ENCODE results near the gene BIRC6.

The BIRC6 gene

DNA sequence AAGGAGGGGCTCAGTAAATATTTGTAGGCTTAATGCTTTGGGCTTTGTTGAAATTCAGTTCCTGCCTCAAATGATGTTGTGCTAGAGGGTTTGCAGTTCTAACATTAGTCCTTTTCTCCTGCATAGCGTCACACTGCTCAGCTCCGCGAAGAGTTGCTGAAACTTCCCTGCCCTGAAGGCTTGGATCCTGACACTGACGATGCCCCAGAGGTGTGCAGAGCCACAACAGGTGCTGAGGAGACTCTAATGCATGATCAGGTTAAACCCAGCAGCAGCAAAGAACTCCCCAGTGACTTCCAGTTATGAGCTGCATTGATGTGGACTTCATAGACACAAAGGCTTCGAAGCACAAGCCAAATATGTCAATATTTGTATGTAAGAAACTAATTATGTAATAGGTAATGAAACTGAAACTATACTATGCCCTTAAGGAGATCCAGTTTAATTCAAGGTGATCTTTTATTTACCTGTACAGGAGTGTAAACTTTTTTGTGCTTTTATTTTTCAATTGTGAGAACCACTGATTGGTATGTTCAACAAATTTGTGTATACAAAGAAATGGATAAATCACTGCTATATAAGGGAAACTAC lies 260.9 kb downstream of the BIRC6 start:
- no peak overlapping the region for H3K9ac ChIP-seq (ENCODE audit: low read length in 5 of 5)
- no peaks in the 10 kb centered on the region for H3K27me3 ChIP-seq (ENCODE audit: control insufficient read depth in 5 of 5, insufficient read depth in 4 of 5, low read length in 5 of 5)
- no peak overlapping the region for H3K4me3 ChIP-seq (ENCODE audit: low read depth in 1 of 5, low read length in 5 of 5)
- peaks cover 27 to 54% (median 41%) of the 10 kb centered on the region in 5 donors for H3K36me3 ChIP-seq (ENCODE audit: control insufficient read depth in 5 of 5, insufficient read depth in 5 of 5, low read length in 5 of 5)
- no peak overlapping the region for H3K27ac ChIP-seq (ENCODE audit: low read depth, low read length)
- no peaks in the 10 kb centered on the region for H3K9me3 ChIP-seq (ENCODE audit: control insufficient read depth in 5 of 5, low read length in 5 of 5)
- H3K4me1 ChIP-seq (ENCODE audit: control insufficient read depth in 5 of 5, insufficient read depth in 5 of 5, low read length in 5 of 5), result peaks cover 0 to 7% (median 5%) of the 10 kb centered on the region in 5 donors

DNA sequence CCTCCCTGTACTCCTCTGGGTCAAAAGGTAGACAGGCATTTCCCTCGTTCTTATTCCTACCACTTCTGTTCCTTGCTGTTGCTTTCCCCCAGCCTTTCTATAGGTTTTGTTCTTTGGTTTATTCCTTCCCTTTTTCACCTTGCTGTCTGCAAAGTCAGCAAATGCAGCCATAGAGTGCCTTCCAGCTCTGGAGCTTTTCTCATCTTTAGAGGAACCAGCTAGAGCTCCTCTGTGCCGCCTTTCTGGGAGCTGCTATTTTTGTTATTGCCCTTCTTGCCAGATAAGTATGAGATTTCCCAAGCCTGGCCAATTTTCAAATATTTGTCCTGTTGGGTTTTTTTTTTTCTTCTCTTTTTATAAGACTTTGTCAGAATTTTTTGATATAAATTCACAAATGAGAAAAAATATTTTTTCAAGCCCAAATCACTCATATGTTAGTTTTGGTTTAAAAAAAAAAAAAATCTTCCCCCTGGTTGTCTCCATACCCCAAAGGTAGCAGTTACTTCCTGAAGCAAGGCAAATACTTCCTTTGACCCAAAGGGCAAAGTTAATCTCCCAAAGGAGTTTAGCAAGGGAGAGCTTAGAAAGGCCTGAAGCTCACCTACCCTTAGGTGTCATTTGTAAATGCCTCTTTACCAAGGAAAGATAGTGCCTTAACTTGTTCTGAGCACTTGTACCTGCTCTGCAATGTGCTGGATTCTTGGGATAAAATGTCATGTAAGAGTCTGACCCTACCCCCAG lies 265.9 kb downstream of the BIRC6 start:
- peaks cover 4 to 21% (median 17%) of the 10 kb centered on the region in 5 donors for H3K36me3 ChIP-seq (ENCODE audit: control insufficient read depth in 5 of 5, insufficient read depth in 5 of 5, low read length in 5 of 5)
- peak overlapping the region in 1 of 5 donors; percentile 10 for H3K9ac ChIP-seq (ENCODE audit: low read length in 5 of 5)
- no peaks in the 10 kb centered on the region for H3K9me3 ChIP-seq (ENCODE audit: control insufficient read depth in 5 of 5, low read length in 5 of 5)
- no peak overlapping the region for H3K27ac ChIP-seq (ENCODE audit: low read depth, low read length)
- H3K4me3 ChIP-seq (ENCODE audit: low read depth in 1 of 5, low read length in 5 of 5), result no peak overlapping the region
- H3K27me3 ChIP-seq (ENCODE audit: control insufficient read depth in 5 of 5, insufficient read depth in 4 of 5, low read length in 5 of 5), result no peaks in the 10 kb centered on the region
- H3K4me1 ChIP-seq (ENCODE audit: control insufficient read depth in 5 of 5, insufficient read depth in 5 of 5, low read length in 5 of 5), result peaks cover 0 to 18% (median 16%) of the 10 kb centered on the region in 5 donors

DNA sequence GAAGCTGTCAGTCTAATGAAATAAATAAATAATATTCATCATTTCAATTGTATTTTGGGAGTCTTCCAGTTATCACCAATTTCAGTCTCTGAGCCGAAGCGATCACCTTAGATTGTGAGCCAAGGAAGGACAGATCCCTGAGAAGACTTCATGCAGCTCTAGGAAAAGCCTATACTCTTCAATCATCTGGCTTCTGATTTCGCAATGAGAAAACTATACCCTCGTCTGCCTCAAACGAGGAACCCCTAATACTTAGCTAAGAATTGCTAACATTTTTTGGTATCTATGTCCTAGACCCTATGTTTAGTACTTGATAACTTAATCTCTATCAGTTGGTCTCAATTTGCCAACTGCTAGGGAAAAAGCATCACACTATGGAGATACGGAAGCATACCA lies 266.5 kb downstream of the BIRC6 start:
- H3K9me3 ChIP-seq (ENCODE audit: control insufficient read depth in 5 of 5, low read length in 5 of 5), result no peaks in the 10 kb centered on the region
- H3K9ac ChIP-seq (ENCODE audit: low read length in 5 of 5), result no peak overlapping the region
- no peak overlapping the region for H3K27ac ChIP-seq (ENCODE audit: low read depth, low read length)
- H3K27me3 ChIP-seq (ENCODE audit: control insufficient read depth in 5 of 5, insufficient read depth in 4 of 5, low read length in 5 of 5), result no peaks in the 10 kb centered on the region
- no peak overlapping the region for H3K4me3 ChIP-seq (ENCODE audit: low read depth in 1 of 5, low read length in 5 of 5)
- H3K36me3 ChIP-seq (ENCODE audit: control insufficient read depth in 5 of 5, insufficient read depth in 5 of 5, low read length in 5 of 5), result peaks cover 2 to 19% (median 12%) of the 10 kb centered on the region in 5 donors
- peaks cover 2 to 22% (median 16%) of the 10 kb centered on the region in 5 donors for H3K4me1 ChIP-seq (ENCODE audit: control insufficient read depth in 5 of 5, insufficient read depth in 5 of 5, low read length in 5 of 5)

DNA sequence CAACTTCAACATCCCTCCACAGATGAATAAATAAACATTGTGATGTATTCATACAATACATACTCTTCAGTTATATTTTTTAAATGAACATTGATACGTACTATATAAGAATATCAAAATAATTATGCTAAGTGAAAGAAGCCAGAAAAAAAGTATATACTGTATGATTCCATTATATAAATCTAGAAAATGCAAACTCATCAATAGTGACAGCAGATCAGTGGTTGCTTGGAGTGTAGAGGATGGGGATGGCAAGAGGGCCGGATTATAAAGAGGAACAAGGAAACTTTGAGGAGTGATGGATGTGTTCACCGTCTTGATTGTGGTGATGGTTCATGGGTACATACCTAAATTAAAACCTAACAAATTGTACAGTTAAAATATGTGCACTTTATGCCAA lies 268.0 kb downstream of the BIRC6 start:
- Histone ChIP-seq H3K4me3 (ENCODE audit: low read depth in 1 of 5, low read length in 5 of 5) (no peak overlapping the region), H3K9me3 (ENCODE audit: control insufficient read depth in 5 of 5, low read length in 5 of 5) (no peaks in the 10 kb centered on the region), H3K27me3 (ENCODE audit: control insufficient read depth in 5 of 5, insufficient read depth in 4 of 5, low read length in 5 of 5) (no peaks in the 10 kb centered on the region), H3K9ac (ENCODE audit: low read length in 5 of 5) (no peak overlapping the region), H3K4me1 (ENCODE audit: control insufficient read depth in 5 of 5, insufficient read depth in 5 of 5, low read length in 5 of 5) (peaks cover 2 to 31% (median 23%) of the 10 kb centered on the region in 5 donors), H3K36me3 (ENCODE audit: control insufficient read depth in 5 of 5, insufficient read depth in 5 of 5, low read length in 5 of 5) (peaks cover 0 to 12% (median 5%) of the 10 kb centered on the region in 5 donors), H3K27ac (ENCODE audit: low read depth, low read length) (no peak overlapping the region)

DNA sequence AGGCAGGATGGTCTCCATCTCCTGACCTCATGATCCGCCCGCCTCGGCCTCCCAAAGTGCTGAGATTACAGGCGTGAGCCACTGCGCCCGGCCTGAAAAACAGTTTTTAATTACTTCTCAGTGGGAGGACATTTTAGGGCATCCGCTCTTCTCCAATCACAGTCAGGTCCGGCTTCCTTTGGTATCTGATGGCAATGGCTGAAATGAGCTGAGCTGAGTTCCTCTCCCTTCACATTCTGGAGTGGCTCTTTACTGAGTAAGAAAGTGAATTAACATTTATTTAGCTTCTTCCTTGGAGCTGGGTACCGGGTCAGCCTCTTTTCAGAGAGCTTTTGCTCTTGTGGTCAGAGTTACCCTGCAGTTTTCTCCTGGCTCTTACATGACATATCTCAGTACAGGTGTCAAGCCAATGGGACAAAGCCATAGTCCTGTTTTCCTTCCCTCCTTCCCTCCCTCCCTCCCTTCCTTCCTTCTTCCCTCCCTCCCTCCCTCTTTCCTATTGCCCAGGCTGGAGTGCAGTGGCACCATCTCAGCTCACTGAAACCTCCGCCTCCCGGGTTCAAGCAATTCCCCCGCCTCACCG lies 269.9 kb downstream of the BIRC6 start:
- no peak overlapping the region for H3K9ac ChIP-seq (ENCODE audit: low read length in 5 of 5)
- H3K4me1 ChIP-seq (ENCODE audit: control insufficient read depth in 5 of 5, insufficient read depth in 5 of 5, low read length in 5 of 5), result peaks cover 2 to 31% (median 24%) of the 10 kb centered on the region in 5 donors
- no peaks in the 10 kb centered on the region for H3K9me3 ChIP-seq (ENCODE audit: control insufficient read depth in 5 of 5, low read length in 5 of 5)
- H3K27ac ChIP-seq (ENCODE audit: low read depth, low read length), result no peak overlapping the region
- H3K36me3 ChIP-seq (ENCODE audit: control insufficient read depth in 5 of 5, insufficient read depth in 5 of 5, low read length in 5 of 5), result peaks cover 4 to 17% (median 8%) of the 10 kb centered on the region in 5 donors
- peak overlapping the region in 1 of 5 donors; percentile 93 for H3K4me3 ChIP-seq (ENCODE audit: low read depth in 1 of 5, low read length in 5 of 5)
- H3K27me3 ChIP-seq (ENCODE audit: control insufficient read depth in 5 of 5, insufficient read depth in 4 of 5, low read length in 5 of 5), result no peaks in the 10 kb centered on the region

DNA sequence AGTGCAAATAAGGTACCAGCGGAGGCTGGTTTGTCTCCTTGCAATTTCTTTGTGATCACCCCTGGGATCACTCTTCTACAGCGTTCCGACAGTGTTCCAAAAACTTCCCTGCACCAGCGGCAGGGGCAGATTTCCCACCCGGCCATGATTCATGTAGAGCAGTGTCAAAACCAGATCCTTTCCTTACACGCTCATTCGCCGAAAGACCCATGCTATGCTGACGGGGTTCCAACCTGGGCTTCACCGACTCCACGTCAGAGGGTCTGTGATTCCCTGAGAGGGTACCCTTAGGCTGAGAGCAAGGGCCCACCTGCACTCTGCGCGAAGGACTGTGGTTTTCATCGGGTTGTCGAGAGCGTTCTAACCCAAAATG lies 270.6 kb downstream of the BIRC6 start:
- peak overlapping the region; percentile 90 to 98 (median 93) for H3K4me3 ChIP-seq (ENCODE audit: low read depth in 1 of 5, low read length in 5 of 5)
- peaks cover 2 to 26% (median 24%) of the 10 kb centered on the region in 5 donors for H3K4me1 ChIP-seq (ENCODE audit: control insufficient read depth in 5 of 5, insufficient read depth in 5 of 5, low read length in 5 of 5)
- no peaks in the 10 kb centered on the region for H3K27me3 ChIP-seq (ENCODE audit: control insufficient read depth in 5 of 5, insufficient read depth in 4 of 5, low read length in 5 of 5)
- H3K36me3 ChIP-seq (ENCODE audit: control insufficient read depth in 5 of 5, insufficient read depth in 5 of 5, low read length in 5 of 5), result peaks cover 4 to 11% (median 6%) of the 10 kb centered on the region in 5 donors
- peak overlapping the region; percentile 35 for H3K27ac ChIP-seq (ENCODE audit: low read depth, low read length)
- H3K9ac ChIP-seq (ENCODE audit: low read length in 5 of 5), result peak overlapping the region; percentile 4 to 94 (median 76)
- H3K9me3 ChIP-seq (ENCODE audit: control insufficient read depth in 5 of 5, low read length in 5 of 5), result no peaks in the 10 kb centered on the region

DNA sequence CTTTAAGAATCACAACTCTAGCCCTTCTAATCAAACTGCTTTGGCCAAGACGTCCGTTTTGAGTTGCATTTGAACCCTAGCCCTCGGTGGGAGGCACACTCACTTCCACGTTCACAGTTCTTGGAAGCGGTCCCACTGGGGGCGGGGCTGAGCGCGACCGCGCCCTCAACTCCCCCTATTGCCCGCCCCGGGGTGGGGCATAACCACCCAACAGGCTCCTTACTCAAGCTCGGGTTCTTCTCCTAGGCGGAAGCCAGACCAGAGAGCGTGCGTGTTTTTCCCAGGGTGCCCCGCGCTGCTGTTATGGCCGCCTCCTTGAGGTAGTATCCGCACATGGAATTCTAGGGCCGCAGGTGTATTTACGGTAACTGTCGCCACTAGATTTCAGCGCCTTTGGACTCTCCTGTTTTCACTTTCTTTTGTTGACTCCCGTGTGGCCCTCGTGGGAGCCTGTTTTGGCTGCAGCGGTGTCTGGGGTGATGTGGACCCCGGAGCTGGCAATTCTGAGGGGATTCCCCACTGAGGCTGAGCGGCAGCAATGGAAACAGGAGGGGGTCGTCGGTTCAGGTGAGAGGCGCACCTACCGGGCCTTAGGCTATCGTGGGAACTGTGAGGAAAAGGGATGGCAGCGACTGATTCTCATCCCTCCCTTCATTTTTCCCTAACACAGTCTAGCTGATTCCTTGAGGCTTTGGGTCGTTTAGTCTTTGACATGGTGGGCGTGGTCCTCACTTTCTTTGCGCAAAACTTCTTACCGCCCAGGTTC lies 271.2 kb downstream of the BIRC6 start, which contains the start of gene TTC27:
TTC27 (plus strand) TSS at position 237 of the 766 bp plus-strand sequence; CDS start at position 480, 243 bp downstream.
- peaks cover 2 to 22% (median 19%) of the 10 kb centered on the region in 5 donors for H3K4me1 ChIP-seq (ENCODE audit: control insufficient read depth in 5 of 5, insufficient read depth in 5 of 5, low read length in 5 of 5)
- H3K36me3 ChIP-seq (ENCODE audit: control insufficient read depth in 5 of 5, insufficient read depth in 5 of 5, low read length in 5 of 5), result peaks cover 4 to 11% (median 10%) of the 10 kb centered on the region in 5 donors
- H3K27ac ChIP-seq (ENCODE audit: low read depth, low read length), result peak within 1 kb of the TSS; percentile 35
- peak within 1 kb of the TSS; percentile 90 to 98 (median 93) for H3K4me3 ChIP-seq (ENCODE audit: low read depth in 1 of 5, low read length in 5 of 5)
- peak within 1 kb of the TSS; percentile 74 to 94 (median 76) for H3K9ac ChIP-seq (ENCODE audit: low read length in 5 of 5)
- H3K9me3 ChIP-seq (ENCODE audit: control insufficient read depth in 5 of 5, low read length in 5 of 5), result no peaks in the 10 kb centered on the region
- no peaks in the 10 kb centered on the region for H3K27me3 ChIP-seq (ENCODE audit: control insufficient read depth in 5 of 5, insufficient read depth in 4 of 5, low read length in 5 of 5)

DNA sequence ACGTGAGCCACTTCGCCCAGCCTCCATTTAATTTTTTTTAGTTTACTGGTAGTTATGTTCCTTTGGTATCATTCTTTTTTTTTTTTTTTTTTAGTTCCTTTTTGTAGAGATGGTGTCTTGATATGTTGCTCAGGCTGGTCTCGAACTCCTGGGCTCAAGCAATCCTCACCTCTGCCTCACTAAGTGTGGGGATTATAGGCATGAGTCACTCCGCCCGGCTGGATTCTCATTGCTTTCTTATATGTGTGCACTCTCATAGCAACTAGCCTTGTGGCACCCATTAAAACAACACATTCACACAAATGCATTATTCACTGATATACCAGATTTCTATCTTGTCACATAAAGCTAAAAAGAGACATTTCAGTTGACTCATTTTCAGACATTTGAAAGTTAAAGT lies 275.3 kb downstream of the BIRC6 start:
- Histone ChIP-seq H3K4me3 (ENCODE audit: low read depth in 1 of 5, low read length in 5 of 5) (no peak overlapping the region), H3K4me1 (ENCODE audit: control insufficient read depth in 5 of 5, insufficient read depth in 5 of 5, low read length in 5 of 5) (peaks cover 2 to 21% (median 15%) of the 10 kb centered on the region in 5 donors), H3K36me3 (ENCODE audit: control insufficient read depth in 5 of 5, insufficient read depth in 5 of 5, low read length in 5 of 5) (peaks cover 14 to 41% (median 31%) of the 10 kb centered on the region in 5 donors), H3K9ac (ENCODE audit: low read length in 5 of 5) (no peak overlapping the region), H3K27ac (ENCODE audit: low read depth, low read length) (no peak overlapping the region), H3K9me3 (ENCODE audit: control insufficient read depth in 5 of 5, low read length in 5 of 5) (no peaks in the 10 kb centered on the region), H3K27me3 (ENCODE audit: control insufficient read depth in 5 of 5, insufficient read depth in 4 of 5, low read length in 5 of 5) (no peaks in the 10 kb centered on the region)

DNA sequence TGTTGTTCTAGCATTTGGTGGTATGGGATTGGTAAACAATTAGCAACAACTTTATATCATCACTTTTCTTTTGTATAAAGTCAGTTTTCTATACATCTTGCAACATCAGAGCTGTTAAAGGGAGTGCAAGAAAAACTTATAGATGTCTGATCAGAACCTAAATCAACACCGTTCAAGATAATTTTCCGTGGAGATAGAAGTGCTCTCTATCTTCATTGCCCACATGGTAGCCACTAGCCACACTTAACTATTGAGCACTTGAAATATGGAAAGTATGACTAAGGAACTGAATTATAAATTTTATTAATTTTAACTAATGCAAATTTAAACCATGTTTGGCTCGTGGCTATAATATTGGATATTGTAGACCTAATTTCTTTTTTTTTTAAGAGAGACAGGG lies 276.2 kb downstream of the BIRC6 start:
- Histone ChIP-seq H3K9me3 (ENCODE audit: control insufficient read depth in 5 of 5, low read length in 5 of 5) (no peaks in the 10 kb centered on the region), H3K36me3 (ENCODE audit: control insufficient read depth in 5 of 5, insufficient read depth in 5 of 5, low read length in 5 of 5) (peaks cover 18 to 50% (median 37%) of the 10 kb centered on the region in 5 donors), H3K9ac (ENCODE audit: low read length in 5 of 5) (no peak overlapping the region), H3K4me1 (ENCODE audit: control insufficient read depth in 5 of 5, insufficient read depth in 5 of 5, low read length in 5 of 5) (peaks cover 2 to 14% (median 11%) of the 10 kb centered on the region in 5 donors), H3K4me3 (ENCODE audit: low read depth in 1 of 5, low read length in 5 of 5) (no peak overlapping the region), H3K27ac (ENCODE audit: low read depth, low read length) (no peak overlapping the region), H3K27me3 (ENCODE audit: control insufficient read depth in 5 of 5, insufficient read depth in 4 of 5, low read length in 5 of 5) (no peaks in the 10 kb centered on the region)

Measured in subcutaneous abdominal adipose tissue (tissue), 5 donors.